Upper lobe of right lung (tissue), 1 donor: ENCODE data around the gene RPS19BP1. TPM values are rescaled to one million over a fixed set of nuclear protein-coding genes. Genes with fewer than 3 reads are reported as not detected.
A peak's percentile ranks its signal among the peaks of the same experiment; 100 is the strongest.

ENCODE experiments used
- ATAC-seq: fragments of 200-7000 bp; cut with Tn5 transposase; one replicate; pipeline ENCODE4 v1.9.1; 2020; ENCODE audit warnings: mild to moderate bottlenecking, moderate library complexity
- DNase-seq: peaks from one replicate; pipeline ENCODE4 v3.0.0-alpha.2; 2020
- H3K27ac ChIP-seq: fragments of 200-600 bp; one replicate; pipeline ENCODE4 v1.8.0; 2022
- H3K27me3 ChIP-seq: fragments of 200-600 bp; one replicate; pipeline ENCODE4 v1.8.0; 2022; ENCODE audit warnings: mild to moderate bottlenecking
- H3K36me3 ChIP-seq: fragments of 200-600 bp; one replicate; pipeline ENCODE4 v1.8.0; 2022
- H3K4me1 ChIP-seq: fragments of 200-600 bp; one replicate; pipeline ENCODE4 v1.8.0; 2022
- H3K4me3 ChIP-seq: fragments of 200-600 bp; one replicate; pipeline ENCODE4 v1.8.0; 2022; ENCODE audit warnings: mild to moderate bottlenecking
- H3K9me3 ChIP-seq: fragments of 200-600 bp; one replicate; pipeline ENCODE4 v1.8.0; 2022
- CTCF ChIP-seq: fragments of 200-600 bp; IDR thresholded peaks from one replicate; pipeline ENCODE4 v1.8.0; 2022; ENCODE audit warnings: antibody characterized with exemption
- intact Hi-C: fragments of 100-400 bp; cut with DNase I; formaldehyde crosslinking; loops from one replicate; pipeline ENCODE4 v1.11.0; 2022
- total RNA-seq: library from RNA; stranded (reverse); fragmentation: NEBNext Ultra II Directional; extraction: Animal tissue kit (Norgen Biotek cat#: 25700); gene quantifications from one replicate; pipeline ENCODE4 v1.2.1, GENCODE V29; 2021
- donor health status: DM: no; HTN: yes; CAD: no; lungs with severe emphysema.

The RPS19BP1 gene
- total RNA-seq, 1 donor from 2014 or later: 72.5 TPM

- Histone ChIP-seq H3K4me1 (peaks cover 30% of the 10 kb centered on the region), H3K36me3 (no peaks in the 10 kb centered on the region), H3K9me3 (no peaks in the 10 kb centered on the region), H3K4me3 (no peak overlapping the region), H3K27ac (no peak overlapping the region), H3K27me3 (no peaks in the 10 kb centered on the region)
- ATAC-seq (no peak), DNase-seq (no peak)
- TF ChIP-seq CTCF: no peak
- intact Hi-C loops: loop anchor here (5.0 kb wide), 1 partner anchor 35 kb away; the partner anchor contains the start of gene RPS19BP1
Measured at GRCh38 chr22:39497429-39497828, 35.1 kb downstream of the RPS19BP1 start.

GRCh38 chr22:39496131-39496838, 36.3 kb downstream of the RPS19BP1 start:
- intact Hi-C loops: loop anchor here (5.0 kb wide), 1 partner anchor 36 kb away; the partner anchor contains the start of gene RPS19BP1
- DNase-seq (peak; percentile 85), ATAC-seq (peak; percentile 89)
- no peak overlapping the region for H3K4me3 ChIP-seq
- no peak overlapping the region for H3K27ac ChIP-seq
- H3K9me3 ChIP-seq: no peaks in the 10 kb centered on the region
- peak; percentile 76 for TF ChIP-seq CTCF
- no peaks in the 10 kb centered on the region for H3K36me3 ChIP-seq
- no peaks in the 10 kb centered on the region for H3K27me3 ChIP-seq
- peaks cover 25% of the 10 kb centered on the region for H3K4me1 ChIP-seq

GRCh38 chr22:39494471-39495120, 38.0 kb downstream of the RPS19BP1 start:
- no peak for TF ChIP-seq CTCF
- Histone ChIP-seq H3K36me3 (no peaks in the 10 kb centered on the region), H3K27ac (peak overlapping the region; percentile 21), H3K9me3 (no peaks in the 10 kb centered on the region), H3K4me1 (peaks cover 21% of the 10 kb centered on the region), H3K27me3 (no peaks in the 10 kb centered on the region), H3K4me3 (no peak overlapping the region)
- ATAC-seq (peak; percentile 51), DNase-seq (peak; percentile 61)
- intact Hi-C loops: loop anchor here (5.0 kb wide), 1 partner anchor 38 kb away; the partner anchor contains the start of gene RPS19BP1

GRCh38 chr22:39493759-39494158, 38.8 kb downstream of the RPS19BP1 start:
- Histone ChIP-seq H3K36me3 (no peaks in the 10 kb centered on the region), H3K27me3 (no peaks in the 10 kb centered on the region), H3K27ac (peak overlapping the region; percentile 3), H3K4me1 (peaks cover 21% of the 10 kb centered on the region), H3K4me3 (no peak overlapping the region), H3K9me3 (no peaks in the 10 kb centered on the region)
- ATAC-seq (no peak), DNase-seq (no peak)
- TF ChIP-seq CTCF: no peak
- intact Hi-C loops: no loop called here

- no peak for ATAC-seq
Measured at GRCh38 chr22:39492186-39492585, 40.4 kb downstream of the RPS19BP1 start.

More at GRCh38 chr22:39492186-39492585, 40.4 kb downstream of the RPS19BP1 start:
- TF ChIP-seq CTCF: no peak
- Histone ChIP-seq H3K4me3 (no peak overlapping the region), H3K27ac (no peak overlapping the region), H3K4me1 (peaks cover 21% of the 10 kb centered on the region), H3K9me3 (no peaks in the 10 kb centered on the region), H3K27me3 (no peaks in the 10 kb centered on the region), H3K36me3 (no peaks in the 10 kb centered on the region)
- DNase-seq: no peak
- intact Hi-C loops: no loop called here
